ENCODE measurements around the gene SF3B4. TPM values are rescaled to one million over a fixed set of nuclear protein-coding genes. Genes with fewer than 3 reads are reported as not detected.

The SF3B4 gene
- total RNA-seq, 1 donor from 2014 or later = 33.1 TPM

GRCh38 chr1:149925345-149925744, 2.3 kb downstream of the SF3B4 start:
- TF ChIP-seq CTCF (IDR thresholded peaks at IDR 0.05; ENCODE audit: insufficient read depth, low read length, poor library complexity, severe bottlenecking) = no peak
- Histone ChIP-seq H3K4me3 (ENCODE audit: low read depth, low read length) (no peak overlapping the region), H3K36me3 (ENCODE audit: control insufficient read depth, insufficient read depth, low read length) (no peaks in the 10 kb centered on the region), H3K27me3 (ENCODE audit: control insufficient read depth, insufficient read depth, low read length) (no peaks in the 10 kb centered on the region)
- no peak for DNase-seq (ENCODE audit: low read depth)

GRCh38 chr1:149923626-149924025, 4.0 kb downstream of the SF3B4 start:
- no peak for DNase-seq (ENCODE audit: low read depth)
- Histone ChIP-seq H3K36me3 (ENCODE audit: control insufficient read depth, insufficient read depth, low read length) (no peaks in the 10 kb centered on the region), H3K4me3 (ENCODE audit: low read depth, low read length) (no peak overlapping the region), H3K27me3 (ENCODE audit: control insufficient read depth, insufficient read depth, low read length) (no peaks in the 10 kb centered on the region)
- no peak for TF ChIP-seq CTCF (IDR thresholded peaks at IDR 0.05; ENCODE audit: insufficient read depth, low read length, poor library complexity, severe bottlenecking)

GRCh38 chr1:149917571-149918144, 9.9 kb downstream of the SF3B4 start, which contains the start of gene SV2A:
Gene SV2A (minus strand): TSS chr1:149917844. CDS start chr1:149913840, 4,004 bp downstream.
- Histone ChIP-seq H3K27me3 (ENCODE audit: control insufficient read depth, insufficient read depth, low read length) (no peaks in the 10 kb centered on the region), H3K4me3 (ENCODE audit: low read depth, low read length) (peak within 1 kb of the TSS; percentile 70), H3K36me3 (ENCODE audit: control insufficient read depth, insufficient read depth, low read length) (no peaks in the 10 kb centered on the region)
- TF ChIP-seq CTCF (IDR thresholded peaks at IDR 0.05; ENCODE audit: insufficient read depth, low read length, poor library complexity, severe bottlenecking) = no peak
- DNase-seq (ENCODE audit: low read depth) = no peak

- H3K4me3 ChIP-seq (ENCODE audit: low read depth, low read length) = peak overlapping the region; percentile 70
- no peaks in the 10 kb centered on the region for H3K36me3 ChIP-seq (ENCODE audit: control insufficient read depth, insufficient read depth, low read length)
These were observed 10.7 kb downstream of the SF3B4 start for GRCh38 chr1:149916898-149917252.

GRCh38 chr1:149916193-149916897, 11.3 kb downstream of the SF3B4 start:
- H3K4me3 ChIP-seq (ENCODE audit: low read depth, low read length) = peak overlapping the region; percentile 70
- no peak for DNase-seq (ENCODE audit: low read depth)
- TF ChIP-seq CTCF (IDR thresholded peaks at IDR 0.05; ENCODE audit: insufficient read depth, low read length, poor library complexity, severe bottlenecking) = no peak

More at GRCh38 chr1:149916898-149917252, 10.7 kb downstream of the SF3B4 start:
- no peak for DNase-seq (ENCODE audit: low read depth)
- no peaks in the 10 kb centered on the region for H3K27me3 ChIP-seq (ENCODE audit: control insufficient read depth, insufficient read depth, low read length)
- no peak for TF ChIP-seq CTCF (IDR thresholded peaks at IDR 0.05; ENCODE audit: insufficient read depth, low read length, poor library complexity, severe bottlenecking)

More at GRCh38 chr1:149916193-149916897, 11.3 kb downstream of the SF3B4 start:
- Histone ChIP-seq H3K27me3 (ENCODE audit: control insufficient read depth, insufficient read depth, low read length) (no peaks in the 10 kb centered on the region), H3K36me3 (ENCODE audit: control insufficient read depth, insufficient read depth, low read length) (no peaks in the 10 kb centered on the region)
